HG03565 (cell line): ENCODE data around the gene TP73.

Experiments used
- ATAC-seq: cut with Tn5 transposase; IDR thresholded peaks from one replicate; pipeline ENCODE4 v1.9.1; 2021; ENCODE audit warnings: mild to moderate bottlenecking, moderate library complexity; ENCODE audit not compliant: unreplicated experiment

The TP73 gene

GRCh38 chr1:3633344-3634058, 18.8 kb upstream of the TP73 start:
- no peak for ATAC-seq

GRCh38 chr1:3634059-3634800, 18.1 kb upstream of the TP73 start:
- no peak for ATAC-seq

- no peak for ATAC-seq
These were observed 16.2 kb upstream of the TP73 start for GRCh38 chr1:3636080-3636479.

DNA sequence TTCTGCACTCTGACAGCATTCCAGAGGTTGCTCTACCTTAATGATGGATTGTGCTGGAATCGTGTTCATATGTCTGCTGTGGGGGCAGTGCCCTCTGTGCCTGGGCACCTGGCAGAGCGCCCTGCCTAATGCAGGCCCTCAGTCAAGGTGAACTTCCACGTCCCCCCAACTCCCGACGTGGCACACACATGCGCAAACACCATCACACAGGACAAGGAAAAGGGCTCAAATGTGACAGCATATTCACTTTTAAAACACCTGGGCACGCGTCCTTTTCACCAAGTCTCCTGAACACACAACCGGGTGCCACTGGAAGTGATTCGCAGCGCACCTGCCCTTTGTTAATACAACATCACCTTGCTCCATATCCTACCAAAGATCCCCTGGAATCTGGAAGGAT, 15.8 kb upstream of the TP73 start:
- no peak for ATAC-seq

DNA sequence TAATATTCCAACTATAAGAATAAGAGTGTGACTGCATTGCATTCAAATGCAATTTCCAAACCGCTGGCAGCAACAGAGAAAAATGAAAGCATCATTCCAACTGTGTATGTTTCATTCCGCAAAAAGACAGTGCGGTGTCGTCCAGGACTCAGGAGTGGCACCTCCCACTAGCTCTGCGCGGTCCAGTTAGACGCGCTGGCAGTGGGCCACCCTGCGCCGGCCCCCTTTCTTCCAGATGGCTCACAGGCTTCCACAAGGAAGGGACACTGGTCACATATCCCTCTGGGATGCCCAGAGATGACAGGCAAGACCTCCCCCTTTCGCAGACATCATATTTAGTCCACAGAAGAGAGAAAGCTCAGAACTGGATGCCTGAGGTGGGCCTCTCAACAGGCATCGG, 14.3 kb upstream of the TP73 start:
- no peak for ATAC-seq

DNA sequence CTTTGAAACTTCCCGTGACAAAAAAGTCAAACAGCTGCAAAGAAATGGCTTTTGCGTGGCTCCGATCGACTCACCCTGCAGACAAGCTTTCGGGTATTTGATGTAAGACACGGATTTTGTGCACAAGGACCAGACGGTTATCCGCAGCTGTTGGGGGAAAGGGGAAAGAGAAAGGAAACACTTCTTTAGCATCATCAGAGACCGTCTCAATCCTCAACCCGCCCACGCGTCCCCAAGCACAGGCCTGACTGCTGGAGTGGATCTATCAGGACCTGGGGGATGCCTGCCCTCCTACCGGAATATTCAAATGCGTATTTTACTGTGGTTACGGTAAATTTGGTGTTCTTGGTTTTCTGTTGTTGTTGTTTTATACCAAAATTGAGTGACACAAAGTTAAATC, 13.6 kb upstream of the TP73 start:
- ATAC-seq, result no peak

DNA sequence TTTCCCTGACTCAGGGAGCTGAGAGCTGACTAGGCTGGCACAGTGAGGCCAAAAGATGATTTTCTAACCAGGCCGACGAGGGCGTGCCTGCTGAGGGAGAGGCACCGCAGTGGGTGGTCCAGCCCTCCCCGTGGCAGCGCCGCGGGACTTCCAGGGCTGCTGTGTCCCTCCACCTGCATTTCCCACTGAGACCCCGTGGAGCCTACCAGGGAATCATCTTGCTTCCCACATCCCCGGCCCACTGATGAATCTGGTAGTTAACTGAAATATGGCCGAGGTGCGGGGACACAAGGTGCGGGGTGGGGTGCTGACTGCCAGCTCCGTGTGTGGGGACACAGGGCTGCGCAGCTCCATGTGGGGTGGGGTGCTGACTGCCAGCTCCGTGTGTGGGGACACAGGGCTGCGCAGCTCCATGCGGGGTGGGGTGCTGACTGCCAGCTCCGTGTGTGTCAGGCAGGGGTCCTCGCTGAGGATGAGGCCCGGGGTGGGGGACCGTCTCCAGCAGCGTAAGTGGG, 12.9 kb upstream of the TP73 start:
- no peak for ATAC-seq

- no peak for ATAC-seq
These were observed 12.0 kb upstream of the TP73 start for GRCh38 chr1:3640121-3640837.

DNA sequence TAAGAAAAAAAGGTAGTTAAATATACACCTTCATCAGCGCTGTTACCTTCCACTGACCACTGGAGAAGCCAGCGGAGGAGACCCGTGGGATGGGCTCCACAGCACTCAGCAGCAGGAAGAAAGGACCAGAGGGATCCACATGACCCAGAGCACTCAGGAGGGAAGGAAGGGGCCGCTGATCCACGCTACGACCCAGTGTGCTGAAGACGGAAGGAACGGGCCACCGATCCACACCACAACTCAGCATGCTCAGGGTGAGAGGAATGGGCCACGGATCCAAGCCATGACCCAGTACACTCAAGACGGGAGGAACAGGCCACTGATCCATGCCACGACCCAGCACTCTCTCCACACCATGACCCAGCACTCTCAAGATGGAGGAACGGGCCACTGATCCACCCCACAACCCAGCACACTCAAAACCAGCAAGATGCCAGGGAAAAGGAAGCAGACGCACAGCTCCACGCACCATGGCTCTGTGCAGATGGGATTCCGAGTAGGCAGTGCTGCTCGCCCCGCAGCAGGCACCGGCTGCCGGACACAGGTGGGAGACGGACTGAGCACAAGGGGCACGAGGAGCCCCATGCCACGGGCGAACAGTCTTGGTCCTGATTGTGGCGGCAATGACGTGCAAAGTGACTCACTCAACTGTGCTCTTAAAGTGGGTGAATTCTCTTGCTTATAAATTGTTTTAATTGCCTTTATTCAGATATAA, 11.1 kb upstream of the TP73 start:
- no peak for ATAC-seq

DNA sequence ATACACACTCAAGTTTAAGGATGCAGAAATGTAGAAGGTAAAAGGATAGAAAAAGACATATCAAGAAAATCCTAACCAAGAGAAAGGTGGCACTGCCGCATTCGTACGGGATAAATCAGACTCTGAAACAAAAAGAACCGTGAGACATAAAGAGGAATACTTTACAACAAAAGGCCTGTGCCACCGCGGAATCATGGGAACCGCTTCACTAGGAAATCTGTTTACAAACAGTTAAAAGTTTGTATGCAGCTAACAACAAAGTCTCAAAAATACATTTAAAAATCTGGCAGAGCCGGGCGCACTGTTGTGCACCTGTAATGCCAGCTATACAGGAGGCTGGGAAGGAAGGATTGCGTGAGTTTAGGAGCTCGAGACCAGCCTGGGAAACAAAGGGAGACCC, 10.5 kb upstream of the TP73 start:
- no peak for ATAC-seq

GRCh38 chr1:3642919-3643675, 9.2 kb upstream of the TP73 start:
- no peak for ATAC-seq

DNA sequence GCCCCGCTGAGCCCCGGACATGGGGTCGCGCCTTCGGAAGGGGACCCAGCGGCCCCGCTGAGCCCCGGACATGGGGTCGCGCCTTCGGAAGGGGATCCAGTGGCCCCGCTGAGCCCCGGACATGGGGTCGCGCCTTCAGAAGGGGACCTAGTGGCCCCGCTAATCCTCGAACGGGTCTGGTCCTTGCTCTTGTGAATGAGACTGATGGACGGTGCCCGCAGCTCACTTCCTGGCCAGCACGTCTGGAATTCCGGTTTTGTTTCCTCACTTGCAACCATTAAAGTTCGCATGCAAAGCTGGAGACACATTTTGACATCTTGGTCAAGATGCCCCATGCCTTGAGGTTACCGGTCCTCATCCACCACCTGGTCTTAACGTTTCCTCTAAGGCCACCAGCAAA, 8.0 kb upstream of the TP73 start:
- ATAC-seq, result no peak

DNA sequence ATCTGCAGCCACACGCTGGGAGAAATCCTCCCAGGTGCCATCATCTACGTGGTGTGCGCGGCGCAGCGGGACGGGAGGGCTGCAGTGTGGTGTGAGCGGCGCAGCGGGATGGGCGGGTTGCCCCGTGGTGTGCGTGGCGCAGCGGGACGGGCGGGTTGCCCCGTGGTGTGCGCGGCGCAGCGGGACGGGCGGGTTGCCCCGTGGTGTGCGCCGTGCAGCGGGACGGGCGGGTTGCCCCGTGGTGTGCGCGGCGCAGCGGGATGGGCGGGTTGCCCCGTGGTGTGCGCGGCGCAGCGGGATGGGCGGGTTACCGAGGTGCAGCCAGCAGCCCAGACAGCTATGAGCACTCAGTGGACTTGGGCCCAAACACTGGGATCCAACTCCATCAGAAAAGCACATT, 7.1 kb upstream of the TP73 start:
- ATAC-seq, result no peak

- no peak for ATAC-seq
These were observed 6.5 kb upstream of the TP73 start for GRCh38 chr1:3645666-3646355.

GRCh38 chr1:3646596-3646995, 5.7 kb upstream of the TP73 start:
- ATAC-seq, result no peak

DNA sequence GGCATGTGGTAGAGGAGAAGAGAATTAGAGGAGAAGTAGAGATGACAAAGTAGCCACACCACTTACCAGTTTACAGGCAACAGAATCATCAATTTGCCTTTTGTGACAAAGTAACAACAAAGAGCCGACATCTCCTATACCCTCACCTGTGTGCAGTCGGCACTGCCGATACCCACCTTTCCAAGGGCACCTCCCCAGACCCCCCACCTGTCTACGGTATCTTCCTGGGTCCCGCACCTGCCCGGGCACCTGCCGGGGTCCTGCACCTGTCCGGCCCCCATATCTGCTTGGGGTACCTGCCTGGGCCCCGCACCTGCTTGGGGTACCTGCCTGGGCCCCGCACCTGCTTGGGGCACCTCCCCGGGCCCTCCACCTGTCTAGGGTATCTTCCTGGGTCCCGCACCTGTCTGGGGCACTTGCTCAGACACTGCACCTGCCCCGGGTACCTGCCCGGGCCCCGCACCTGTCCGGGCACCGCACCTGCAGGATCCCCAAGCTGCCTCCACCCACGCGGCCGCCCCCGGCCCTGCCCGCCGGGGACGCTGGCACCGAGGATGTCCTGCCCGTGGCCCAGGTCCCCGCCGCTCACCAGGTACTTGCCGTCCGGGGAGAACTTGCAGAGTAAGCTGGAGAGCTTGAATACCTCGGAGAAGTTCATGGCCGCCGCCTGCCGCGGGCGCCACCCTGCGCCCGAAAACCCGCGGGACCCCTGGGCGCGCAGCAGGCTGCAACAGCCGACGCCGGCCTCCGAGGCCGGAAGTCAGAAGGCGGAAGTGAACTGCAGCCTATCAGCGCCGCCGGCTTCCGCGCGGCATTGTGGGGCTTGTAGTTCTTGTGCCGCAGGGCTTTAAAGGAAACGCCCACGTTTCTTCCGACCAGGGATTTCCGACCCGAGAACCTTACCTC, 2.7 kb upstream of the TP73 start, which contains the start of gene WRAP73:
WRAP73 (minus strand) TSS at position 762 of the 906 bp plus-strand sequence; CDS start at position 658, 104 bp downstream.
- ATAC-seq, result peak; percentile 89

- no peak for ATAC-seq
These were observed 1.9 kb upstream of the TP73 start for GRCh38 chr1:3650248-3651025.
